ENCODE results near the gene XPC.

XPC gene

GRCh38 chr3:14097616-14098391, 80.6 kb downstream of the XPC start:
- POLR2A ChIA-PET: no interaction called here
- TF ChIP-seq, protein P1, sequence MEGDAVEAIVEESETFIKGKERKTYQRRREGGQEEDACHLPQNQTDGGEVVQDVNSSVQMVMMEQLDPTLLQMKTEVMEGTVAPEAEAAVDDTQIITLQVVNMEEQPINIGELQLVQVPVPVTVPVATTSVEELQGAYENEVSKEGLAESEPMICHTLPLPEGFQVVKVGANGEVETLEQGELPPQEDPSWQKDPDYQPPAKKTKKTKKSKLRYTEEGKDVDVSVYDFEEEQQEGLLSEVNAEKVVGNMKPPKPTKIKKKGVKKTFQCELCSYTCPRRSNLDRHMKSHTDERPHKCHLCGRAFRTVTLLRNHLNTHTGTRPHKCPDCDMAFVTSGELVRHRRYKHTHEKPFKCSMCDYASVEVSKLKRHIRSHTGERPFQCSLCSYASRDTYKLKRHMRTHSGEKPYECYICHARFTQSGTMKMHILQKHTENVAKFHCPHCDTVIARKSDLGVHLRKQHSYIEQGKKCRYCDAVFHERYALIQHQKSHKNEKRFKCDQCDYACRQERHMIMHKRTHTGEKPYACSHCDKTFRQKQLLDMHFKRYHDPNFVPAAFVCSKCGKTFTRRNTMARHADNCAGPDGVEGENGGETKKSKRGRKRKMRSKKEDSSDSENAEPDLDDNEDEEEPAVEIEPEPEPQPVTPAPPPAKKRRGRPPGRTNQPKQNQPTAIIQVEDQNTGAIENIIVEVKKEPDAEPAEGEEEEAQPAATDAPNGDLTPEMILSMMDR (IDR thresholded peaks at IDR 0.05; ENCODE audit: insufficient read depth, low read length, missing control alignments): no peak
- no peak overlapping the region for H3K4me3 ChIP-seq (ENCODE audit: low read depth, low read length)
- CTCF ChIA-PET: no interaction called here
- no peak for DNase-seq (ENCODE audit: low read depth, low spot score)

- no peak for DNase-seq (ENCODE audit: low read depth, low spot score)
- CTCF ChIA-PET: no interaction called here
- no peak overlapping the region for H3K4me3 ChIP-seq (ENCODE audit: low read depth, low read length)
- TF ChIP-seq, protein P1 (IDR thresholded peaks at IDR 0.05; ENCODE audit: insufficient read depth, low read length, missing control alignments): no peak
- POLR2A ChIA-PET: no interaction called here
Observed at GRCh38 chr3:14096742-14097141, 81.7 kb downstream of the XPC start.
